Measurements from ENCODE around the gene NAP1L4.
"Not testable (repeated sequence)": the region's sequence is repeated elsewhere in the genome, so short reads cannot be mapped to it uniquely, and the experiment has no call there.

NAP1L4 gene

DNA sequence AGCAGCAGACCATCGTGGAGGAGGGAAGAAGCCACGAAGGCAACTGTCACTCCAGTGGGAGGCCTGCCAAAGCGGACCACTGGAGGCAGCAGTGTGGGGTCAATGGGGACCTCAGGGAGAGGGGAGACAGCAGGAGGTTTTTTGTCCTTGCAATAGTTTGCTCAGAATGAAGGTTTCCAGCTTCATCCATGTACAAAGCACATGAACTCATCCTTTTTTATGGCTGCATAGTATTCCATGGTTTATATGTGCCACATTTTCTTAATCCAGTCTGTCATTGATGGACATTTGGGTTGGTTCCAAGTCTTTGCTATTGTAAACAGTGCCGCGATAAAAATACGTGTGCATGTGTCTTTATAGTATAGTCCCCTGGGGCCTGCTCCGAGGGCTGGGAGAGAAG lies 86.8 kb downstream of the NAP1L4 start:
- DNase-seq (ENCODE audit: low read depth in 2 of 2): not testable (repeated sequence)

DNA sequence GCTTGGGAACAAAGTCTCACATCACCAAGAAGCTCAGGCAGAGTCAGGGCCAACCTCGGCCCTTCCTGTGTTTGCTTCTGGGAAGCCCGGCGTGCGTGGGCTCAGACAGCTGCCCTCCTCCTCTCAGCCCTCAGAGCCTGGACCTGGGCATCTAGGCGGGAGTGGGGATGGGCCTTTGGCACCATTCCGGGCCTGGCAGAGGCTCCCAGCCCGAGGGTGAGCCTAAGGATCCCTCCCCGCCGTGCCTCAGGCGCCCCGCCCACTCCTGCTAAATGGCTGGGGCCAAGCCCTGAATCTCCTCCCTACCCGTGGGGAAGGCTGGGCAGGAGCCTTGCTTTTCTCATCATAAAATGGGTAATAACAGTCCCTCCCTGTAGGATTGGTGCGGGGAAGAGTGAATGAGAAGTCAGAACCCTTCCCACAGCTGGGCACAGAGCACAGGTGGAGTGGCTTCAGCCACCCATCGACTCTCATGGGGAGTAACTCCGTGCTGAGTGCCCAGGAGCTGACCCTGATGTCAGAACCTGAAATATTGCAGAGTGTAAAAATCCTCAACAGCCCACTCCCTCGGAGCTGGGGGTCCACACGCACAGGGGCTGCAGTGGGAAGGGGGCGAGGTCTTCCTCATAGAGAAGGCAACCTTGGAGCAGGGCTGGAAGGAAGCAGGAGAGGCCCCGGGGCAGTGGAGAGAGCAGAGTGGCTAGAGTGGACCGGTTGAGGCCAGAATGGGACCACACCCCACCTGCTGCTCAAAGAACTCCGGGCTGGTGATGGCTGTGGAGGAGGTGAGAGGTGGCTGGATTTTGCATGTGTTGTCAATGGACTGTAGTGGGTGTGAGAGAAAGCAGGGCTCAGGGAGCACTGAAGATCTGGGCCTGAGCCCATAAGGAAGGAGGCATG lies 87.7 kb downstream of the NAP1L4 start:
- DNase-seq (ENCODE audit: low read depth in 2 of 2): no peak

DNA sequence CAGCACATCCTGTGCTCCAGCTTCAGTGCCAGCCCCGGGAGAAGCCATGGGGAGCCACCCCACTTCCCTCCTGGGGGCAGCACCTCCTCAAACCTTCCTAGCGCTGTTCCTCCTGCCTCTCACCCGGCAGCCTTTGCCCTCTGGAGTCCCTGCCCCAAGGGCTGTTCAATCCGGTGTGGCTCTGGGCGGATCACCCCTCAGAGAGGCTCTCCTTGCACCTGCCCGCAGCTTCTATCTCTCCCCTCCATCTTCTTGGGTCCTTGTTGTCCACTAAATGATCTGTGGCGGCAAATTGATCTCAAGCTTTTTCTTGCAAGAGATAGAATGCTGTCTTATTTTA lies 88.5 kb downstream of the NAP1L4 start:
- no peak for DNase-seq (ENCODE audit: low read depth in 2 of 2)

DNA sequence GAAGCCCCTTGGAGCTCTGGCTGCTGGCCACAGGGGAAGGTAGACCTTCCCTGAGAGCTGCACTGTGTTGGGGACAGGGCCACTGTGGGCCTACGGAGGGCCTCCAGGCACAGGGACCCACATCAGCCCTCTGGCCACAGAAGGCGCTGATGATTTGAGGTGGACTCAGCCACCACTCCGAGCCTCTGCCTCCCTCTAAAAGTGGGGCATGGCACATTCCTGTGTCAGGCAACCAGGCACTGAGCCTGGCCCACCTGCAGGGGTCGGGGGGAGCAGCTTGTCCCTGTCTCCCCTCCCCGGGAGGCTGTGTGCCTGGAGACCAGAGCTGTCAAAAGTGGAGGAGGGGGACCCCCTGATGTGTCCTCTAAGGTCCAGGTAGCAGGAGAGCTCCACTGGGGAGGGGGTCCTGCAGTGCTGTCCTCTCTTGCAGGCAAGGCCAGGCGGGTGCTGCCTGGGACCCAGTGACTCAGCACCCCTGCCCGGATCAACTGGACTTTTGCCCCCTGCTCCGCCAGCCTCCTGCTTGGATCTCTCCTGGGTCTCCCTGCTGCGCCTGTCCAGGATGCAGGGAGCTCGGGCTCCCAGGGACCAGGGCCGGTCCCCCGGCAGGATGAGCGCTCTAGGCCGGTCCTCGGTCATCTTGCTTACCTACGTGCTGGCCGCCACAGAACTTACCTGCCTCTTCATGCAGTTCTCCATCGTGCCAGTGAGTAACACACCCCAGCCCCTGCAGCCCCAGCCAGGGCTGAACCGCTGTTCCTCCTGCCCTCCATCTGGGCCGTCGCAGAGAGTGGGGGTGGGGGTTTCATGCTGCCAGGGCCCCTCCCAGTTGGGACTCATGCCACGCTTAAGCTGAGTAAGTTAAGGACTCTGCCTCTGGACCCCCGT lies 89.1 kb downstream of the NAP1L4 start:
- DNase-seq (ENCODE audit: low read depth in 2 of 2): no peak

DNA sequence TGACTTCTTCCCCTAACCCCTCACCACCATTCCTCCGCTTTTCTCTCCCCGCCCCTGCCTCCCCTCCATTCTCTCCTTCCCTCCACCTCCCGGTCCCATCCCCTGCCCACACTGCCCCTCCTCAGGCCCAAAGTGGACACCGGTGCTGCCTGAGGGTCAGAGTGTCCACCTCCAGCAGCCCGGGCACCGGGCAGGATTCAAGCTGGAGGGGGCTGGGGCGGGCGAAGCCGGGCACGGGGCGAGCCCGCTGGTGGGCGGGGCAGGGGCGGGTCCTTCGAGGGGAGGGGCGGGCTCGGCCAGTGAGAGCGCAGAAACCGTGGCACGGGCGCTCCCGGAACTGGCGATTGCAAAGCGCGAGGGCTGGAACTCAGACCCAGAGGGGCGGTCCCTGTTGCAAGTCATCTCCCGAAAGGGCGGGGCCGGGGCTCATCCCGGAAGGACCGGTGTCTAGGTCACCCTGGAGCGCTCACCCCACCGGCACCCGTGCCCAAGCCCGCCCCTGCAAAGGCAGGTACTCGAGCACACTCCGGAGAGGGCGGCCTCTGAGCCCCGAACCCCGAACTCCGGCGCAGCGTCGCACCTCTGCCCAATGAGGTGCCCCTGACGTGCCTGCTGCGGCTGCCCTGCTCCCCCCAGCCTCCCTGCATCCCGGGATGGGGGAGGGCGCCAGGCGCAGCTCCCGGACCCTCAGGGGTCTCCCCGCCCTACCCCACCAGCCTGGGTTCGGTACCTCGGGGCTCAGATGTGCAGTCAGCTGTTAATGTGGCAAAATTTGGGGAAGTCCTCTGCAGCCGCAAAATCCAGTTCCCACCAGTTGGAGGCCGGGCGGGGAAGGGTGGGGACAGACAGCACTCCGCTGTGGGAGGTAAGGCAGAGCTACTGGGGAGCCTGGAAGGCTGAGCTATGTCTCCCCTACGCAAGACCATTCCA lies 90.0 kb downstream of the NAP1L4 start:
- DNase-seq (ENCODE audit: low read depth in 2 of 2): peak; percentile 72 to 81

DNA sequence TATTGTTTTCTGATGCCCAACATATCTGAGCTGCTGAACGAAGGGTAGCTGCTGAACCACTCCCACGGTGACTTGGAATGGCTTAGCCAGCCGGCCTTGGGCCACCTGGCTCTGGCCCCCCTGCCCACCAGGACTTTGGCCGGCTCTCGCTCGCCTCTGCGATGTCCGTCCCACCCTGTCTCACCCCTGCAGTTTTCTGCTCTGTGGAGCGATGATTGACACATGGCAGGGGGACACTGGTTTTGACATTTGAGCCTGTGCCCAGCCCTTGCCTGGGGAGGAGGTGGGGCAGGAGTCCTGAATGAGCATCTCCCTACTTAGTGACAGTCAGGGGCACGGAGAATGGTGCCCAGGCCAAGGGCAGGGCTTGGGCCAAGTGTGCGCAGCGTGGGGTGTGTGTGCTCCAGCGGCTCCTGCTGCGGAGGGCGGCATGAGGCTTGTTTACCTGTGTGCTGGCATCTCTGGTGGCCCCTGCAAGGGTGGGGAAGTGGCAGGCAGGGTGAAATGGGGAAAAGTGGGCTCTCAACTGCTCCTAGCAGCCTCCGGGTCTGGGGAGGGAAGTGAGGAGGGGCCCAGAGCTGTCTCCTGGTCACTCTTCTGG lies 90.8 kb downstream of the NAP1L4 start:
- no peak for DNase-seq (ENCODE audit: low read depth in 2 of 2)

DNA sequence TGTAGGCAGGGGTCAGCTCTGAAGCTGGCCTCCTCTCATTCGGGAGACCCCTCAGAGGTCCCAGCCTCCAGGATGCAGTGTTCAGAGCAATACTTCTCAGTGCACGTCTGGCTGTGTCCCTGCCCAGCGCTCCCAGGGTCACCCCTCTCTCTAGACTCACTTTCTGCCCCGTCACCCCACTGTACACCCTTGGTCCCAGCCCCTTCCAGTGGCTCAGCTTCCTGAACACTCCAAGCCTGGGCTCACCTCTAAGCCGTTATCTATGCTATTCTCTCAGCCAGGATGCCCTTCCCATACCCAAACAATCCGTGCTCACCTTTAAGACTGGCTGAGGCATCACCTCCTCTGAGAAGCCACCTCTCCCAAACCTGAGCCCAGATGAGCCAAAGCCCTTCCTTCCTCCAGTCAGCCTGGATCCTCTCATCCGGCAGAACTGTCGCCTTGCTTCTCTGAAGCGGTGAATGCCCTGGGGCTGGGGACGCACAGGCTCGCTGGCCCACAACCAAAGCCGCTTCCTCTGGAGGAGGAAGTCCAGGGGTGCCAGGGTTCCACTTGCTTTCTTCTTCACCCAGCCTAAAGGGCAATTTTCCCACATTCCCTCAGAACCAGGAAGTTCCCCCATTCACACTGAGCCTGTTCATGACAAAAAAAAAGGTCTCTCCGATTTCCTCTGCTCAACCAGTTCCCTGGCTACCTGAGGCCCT lies 92.9 kb downstream of the NAP1L4 start:
- no peak for DNase-seq (ENCODE audit: low read depth in 2 of 2)

DNA sequence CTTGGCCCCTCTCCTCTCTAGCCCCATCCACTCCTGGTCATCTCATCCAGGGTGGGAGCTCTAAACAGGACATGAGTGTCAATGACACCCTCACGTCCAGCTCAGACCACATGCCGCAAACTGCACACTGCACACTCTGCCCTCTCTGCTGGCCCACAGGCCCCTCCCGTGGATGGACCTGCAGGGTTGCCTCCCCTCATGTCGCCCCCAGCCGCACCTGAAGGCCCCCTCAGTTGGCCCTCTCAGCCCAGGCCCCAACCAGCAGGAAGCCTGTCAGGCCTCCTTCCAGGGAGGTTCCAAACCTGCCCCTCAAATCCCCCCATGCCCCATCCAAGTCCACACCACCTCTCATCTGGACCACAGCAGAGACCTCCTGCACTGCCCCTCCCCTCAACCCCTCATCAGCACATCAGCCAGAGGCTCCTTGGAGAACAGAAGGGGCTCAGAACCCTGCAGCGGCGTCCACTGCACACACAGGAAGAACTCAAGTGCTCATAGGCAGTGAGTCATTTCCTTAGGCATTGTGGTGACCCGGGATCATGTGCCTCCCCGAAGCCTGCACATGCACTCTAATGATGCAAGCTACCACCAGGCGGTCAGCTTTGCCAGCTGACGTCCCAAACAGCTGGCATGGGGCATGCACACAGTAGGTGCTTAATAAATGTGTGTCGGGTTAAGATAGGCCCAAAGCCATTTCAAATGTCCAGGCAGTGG lies 93.6 kb downstream of the NAP1L4 start:
- DNase-seq (ENCODE audit: low read depth in 2 of 2): peak; percentile 43 to 50

DNA sequence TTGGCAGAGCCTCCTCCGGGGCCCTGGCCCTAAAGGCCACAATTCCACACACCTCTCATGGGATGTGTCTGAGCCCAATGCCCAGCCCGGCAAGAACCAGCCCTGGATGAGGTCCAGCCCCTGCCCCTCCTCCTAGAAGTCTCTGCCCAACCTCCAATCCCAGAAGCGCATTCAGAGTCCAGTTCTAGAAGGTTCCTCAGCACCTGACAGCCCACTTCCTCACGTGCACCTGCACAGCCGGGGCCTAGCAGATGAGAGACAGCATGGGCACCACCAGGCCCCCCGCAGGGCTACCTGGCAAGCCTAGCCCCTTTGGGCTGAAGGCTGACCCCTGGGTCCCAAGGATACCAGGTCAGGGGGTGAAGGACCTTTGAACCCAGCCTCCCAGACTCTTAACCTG lies 95.1 kb downstream of the NAP1L4 start:
- no peak for DNase-seq (ENCODE audit: low read depth in 2 of 2)

DNA sequence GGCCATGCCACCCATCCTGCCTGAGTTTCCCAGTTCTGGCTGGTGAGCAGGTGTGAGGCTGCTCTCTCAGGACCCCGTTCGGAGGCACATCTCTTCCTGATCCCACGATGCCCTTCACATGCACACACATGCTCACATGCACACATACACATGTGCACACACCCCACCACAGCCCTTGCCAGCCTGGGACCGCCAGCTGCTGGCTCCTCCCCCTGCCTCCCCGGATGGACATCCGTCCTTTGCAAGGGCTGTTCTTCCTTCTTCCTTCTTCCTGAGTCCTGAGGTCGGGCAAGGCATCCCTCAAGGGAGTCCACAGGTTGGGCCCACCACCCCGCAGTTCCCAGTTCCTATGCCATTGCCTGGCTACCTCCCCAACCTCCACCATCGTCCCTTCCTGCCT lies 96.1 kb downstream of the NAP1L4 start:
- no peak for DNase-seq (ENCODE audit: low read depth in 2 of 2)

All from stimulated activated CD8-positive, alpha-beta memory T cell treated with anti-CD3 and anti-CD28 coated beads, Interleukin-2, amount 100 ng/mL, for 1 hour (primary cell).